ENCODE results near the gene CHD3. TPM values are rescaled to one million over a fixed set of nuclear protein-coding genes. Genes with fewer than 3 reads are reported as not detected.

The CHD3 gene
- total RNA-seq, 1 experiment from 2014 or later, result 54.3 TPM

Small RNA genes lying within 50 kb of the gene (small RNA-seq; reads per million reads assigned to genes)
- 87.6 reads per million, percentile 96 among the genes with 10 or more reads in this experiment for gene SCARNA21

Other genes starting within 250 kb of the CHD3 start
- not detected in 2 replicates for gene ATP1B2, start 237.9 kb upstream of the CHD3 start, total RNA-seq (2014; rRNA removed; shearing (Covaris generic))
- 57.1 and 61.0 TPM in 2 replicates for gene TP53, start 201.3 kb upstream of the CHD3 start, total RNA-seq (2014; rRNA removed; shearing (Covaris generic))
- 18.5 and 23.0 TPM in 2 replicates for gene WRAP53, start 200.3 kb upstream of the CHD3 start, total RNA-seq (2014; rRNA removed; shearing (Covaris generic))
- not detected in 2 replicates for gene EFNB3, start 183.6 kb upstream of the CHD3 start, total RNA-seq (2014; rRNA removed; shearing (Covaris generic))
- 0.21 TPM in 1 of 2 replicates, not detected in the other for gene DNAH2, start 171.0 kb upstream of the CHD3 start, total RNA-seq (2014; rRNA removed; shearing (Covaris generic))
- 5.3 and 17.6 TPM in 2 replicates for gene KDM6B, start 54.6 kb upstream of the CHD3 start, total RNA-seq (2014; rRNA removed; shearing (Covaris generic))
- gene TMEM88, start 33.7 kb upstream of the CHD3 start, total RNA-seq (2014; rRNA removed; shearing (Covaris generic)), result 0.43 and 0.50 TPM in 2 replicates
- 71.8 and 89.4 TPM in 2 replicates for gene NAA38, start 31.2 kb upstream of the CHD3 start, total RNA-seq (2014; rRNA removed; shearing (Covaris generic))
- 8.4 and 10.7 TPM in 2 replicates for gene CYB5D1, start 30.8 kb upstream of the CHD3 start, total RNA-seq (2014; rRNA removed; shearing (Covaris generic))
- gene RNF227, start 27.5 kb downstream of the CHD3 start, total RNA-seq (2014; rRNA removed; shearing (Covaris generic)), result 0.81 and 1.1 TPM in 2 replicates
- gene KCNAB3, start 41.1 kb downstream of the CHD3 start, total RNA-seq (2014; rRNA removed; shearing (Covaris generic)), result 0.74 and 1.4 TPM in 2 replicates
- gene TRAPPC1, start 43.2 kb downstream of the CHD3 start, total RNA-seq (2014; rRNA removed; shearing (Covaris generic)), result 22.0 and 24.5 TPM in 2 replicates
- gene CNTROB, start 43.4 kb downstream of the CHD3 start, total RNA-seq (2014; rRNA removed; shearing (Covaris generic)), result 17.3 and 24.4 TPM in 2 replicates
- gene GUCY2D, start 113.8 kb downstream of the CHD3 start, total RNA-seq (2014; rRNA removed; shearing (Covaris generic)), result 0.03 TPM in 1 of 2 replicates, not detected in the other
- not detected in 2 replicates for gene ALOX15B, start 150.3 kb downstream of the CHD3 start, total RNA-seq (2014; rRNA removed; shearing (Covaris generic))
- 0.97 TPM in 1 of 2 replicates, not detected in the other for gene ALOX12B, start 198.9 kb downstream of the CHD3 start, total RNA-seq (2014; rRNA removed; shearing (Covaris generic))
- gene ALOXE3, start 229.7 kb downstream of the CHD3 start, total RNA-seq (2014; rRNA removed; shearing (Covaris generic)), result not detected in 2 replicates
- 0.61 and 0.76 TPM in 2 replicates for gene HES7, start 235.3 kb downstream of the CHD3 start, total RNA-seq (2014; rRNA removed; shearing (Covaris generic))

Measured in HT-29 (cell line).